ENCODE measurements around the gene SLC25A23. TPM values are rescaled to one million over a fixed set of nuclear protein-coding genes. Genes with fewer than 3 reads are reported as not detected.
A peak's percentile ranks its signal among the peaks of the same experiment; 100 is the strongest.

Gene SLC25A23
- total RNA-seq, 5 donors from 2014 or later (not counting 1 experiment from before 2014, with no cell fraction given) = 15.5 to 28.0 (median 25.5) TPM

GRCh38 chr19:6500837-6501739 lies 41.5 kb upstream of the SLC25A23 start:
- POLR2A ChIA-PET = interaction anchor here in 1 of 2 donors (0.6 to 1.2 kb wide), 2 partner anchors 10 to 38 kb away, joined by 3 to 6 read pairs; no protein-coding TSS in a partner anchor
- peak overlapping the region; percentile 38 to 54 for H3K4me3 ChIP-seq (ENCODE audit: control insufficient read depth in 1 of 2, extremely low read depth in 1 of 2, low read length in 1 of 2)
- H3K27me3 ChIP-seq (replicated peaks in 1 of 2; ENCODE audit: control insufficient read depth in 2 of 2, extremely low read depth in 1 of 2, insufficient read depth in 2 of 2, low read length in 1 of 2) = peaks cover 0 to 37% of the 10 kb centered on the region in 2 experiments
- CTCF ChIA-PET = interaction anchor here in 1 of 2 donors (0.6 to 0.7 kb wide), 2 partner anchors 52 to 102 kb away, joined by 4 to 6 read pairs; no protein-coding TSS in a partner anchor
- H3K9me3 Mint-ChIP-seq = no peaks in the 10 kb centered on the region
- peaks cover 0 to 2% of the 10 kb centered on the region in 2 donors for H3K36me3 ChIP-seq (ENCODE audit: control insufficient read depth in 2 of 2, extremely low read depth in 1 of 2, insufficient read depth in 1 of 2, low read length in 1 of 2)
- no peaks in the 10 kb centered on the region for H3K9me3 ChIP-seq
- H3K27ac ChIP-seq (ENCODE audit: low read length) = no peak overlapping the region
- no peaks in the 10 kb centered on the region for H3K36me3 Mint-ChIP-seq
- peak overlapping the region; percentile 81 to 87 (median 83) for H3K4me3 Mint-ChIP-seq
- DNase-seq (no peak), ATAC-seq (replicated peaks in 1 of 4) (no peak)
- H3K27me3 Mint-ChIP-seq = peaks cover 4 to 12% of the 10 kb centered on the region in 2 donors
- peaks cover 6 to 24% (median 20%) of the 10 kb centered on the region in 3 donors for H3K4me1 Mint-ChIP-seq
- WGBS (ENCODE audit: insufficient coverage) = 89% methylated on average over 14 of the region's 24 CpGs
- H3K27ac Mint-ChIP-seq = peak overlapping the region; percentile 46 to 68
- H3K4me1 ChIP-seq (ENCODE audit: control insufficient read depth in 1 of 2, extremely low read depth in 1 of 2, insufficient read depth in 2 of 2, low read length in 2 of 2) = peaks cover 2 to 24% of the 10 kb centered on the region in 2 experiments

DNA sequence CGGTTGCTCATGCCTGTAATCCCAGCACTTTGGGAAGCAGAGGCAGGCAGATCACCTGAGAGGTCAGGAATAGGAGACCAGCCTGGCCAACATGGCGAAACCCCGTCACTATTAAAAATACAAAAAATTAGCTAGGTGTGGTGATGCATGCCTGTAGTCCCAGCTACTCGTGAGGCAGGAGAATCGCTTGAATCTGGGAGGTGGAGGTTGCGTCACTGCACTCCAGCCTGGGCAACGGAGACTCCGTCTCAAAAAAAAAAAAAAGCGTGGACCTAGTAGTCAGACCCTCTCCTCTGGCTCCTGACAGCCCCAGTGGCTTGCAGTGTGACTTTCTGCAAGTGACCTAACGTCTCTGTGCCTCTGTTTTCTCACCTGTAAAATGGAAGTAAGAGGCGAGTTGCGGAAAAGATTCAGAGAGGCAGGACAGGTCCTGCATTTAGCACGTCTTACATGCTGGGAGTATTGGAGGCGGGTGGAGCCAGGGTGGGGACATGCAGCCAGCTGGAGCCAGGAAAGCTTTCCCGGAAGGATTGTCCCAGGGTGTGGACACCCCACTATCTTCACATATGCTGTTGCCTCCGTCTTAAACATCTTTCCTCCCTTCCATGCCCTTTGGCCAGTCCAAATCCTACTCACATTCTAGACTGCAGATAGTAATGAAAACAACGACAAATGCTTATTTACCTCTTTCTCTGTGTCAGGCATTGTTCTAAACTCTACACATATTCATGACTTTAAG lies 39.6 kb upstream of the SLC25A23 start:
- Mint-ChIP-seq H3K4me3 (no peak overlapping the region), H3K36me3 (no peaks in the 10 kb centered on the region), H3K27ac (no peak overlapping the region), H3K9me3 (no peaks in the 10 kb centered on the region), H3K4me1 (peaks cover 6 to 17% (median 14%) of the 10 kb centered on the region in 3 donors), H3K27me3 (peaks cover 4 to 12% of the 10 kb centered on the region in 2 donors)
- ChIA-PET POLR2A (no interaction called here), CTCF (interaction anchor here in 1 of 2 donors (0.9 kb wide), 1 partner anchor 13 kb away, joined by 4 read pairs; no protein-coding TSS in a partner anchor)
- H3K27ac ChIP-seq (ENCODE audit: low read length) = no peak overlapping the region
- no peak overlapping the region for H3K4me3 ChIP-seq (ENCODE audit: control insufficient read depth in 1 of 2, extremely low read depth in 1 of 2, low read length in 1 of 2)
- peaks cover 0 to 2% of the 10 kb centered on the region in 2 donors for H3K36me3 ChIP-seq (ENCODE audit: control insufficient read depth in 2 of 2, extremely low read depth in 1 of 2, insufficient read depth in 1 of 2, low read length in 1 of 2)
- DNase-seq (no peak), ATAC-seq (replicated peaks in 1 of 4) (no peak)
- H3K9me3 ChIP-seq = no peaks in the 10 kb centered on the region
- H3K27me3 ChIP-seq (replicated peaks in 1 of 2; ENCODE audit: control insufficient read depth in 2 of 2, extremely low read depth in 1 of 2, insufficient read depth in 2 of 2, low read length in 1 of 2) = peaks cover 0 to 32% of the 10 kb centered on the region in 2 experiments
- H3K4me1 ChIP-seq (ENCODE audit: control insufficient read depth in 1 of 2, extremely low read depth in 1 of 2, insufficient read depth in 2 of 2, low read length in 2 of 2) = peaks cover 2 to 17% of the 10 kb centered on the region in 2 experiments
- WGBS (ENCODE audit: insufficient coverage) = 92% methylated on average over 13 of the region's 17 CpGs

- Mint-ChIP-seq H3K9me3 (no peaks in the 10 kb centered on the region), H3K4me1 (peaks cover 6 to 14% (median 14%) of the 10 kb centered on the region in 3 donors), H3K27me3 (peaks cover 4 to 8% of the 10 kb centered on the region in 2 donors), H3K27ac (peak overlapping the region in 1 of 2 donors; percentile 58), H3K4me3 (no peak overlapping the region), H3K36me3 (no peaks in the 10 kb centered on the region)
- 69% methylated on average over 5 of the region's 7 CpGs for WGBS (ENCODE audit: insufficient coverage)
- no peak overlapping the region for H3K4me3 ChIP-seq (ENCODE audit: control insufficient read depth in 1 of 2, extremely low read depth in 1 of 2, low read length in 1 of 2)
- ChIA-PET POLR2A (no interaction called here), CTCF (interaction anchor here in 1 of 2 donors (0.7 kb wide), 1 partner anchor 20 kb away, joined by 4 read pairs; no protein-coding TSS in a partner anchor)
- H3K27me3 ChIP-seq (replicated peaks in 1 of 2; ENCODE audit: control insufficient read depth in 2 of 2, extremely low read depth in 1 of 2, insufficient read depth in 2 of 2, low read length in 1 of 2) = peaks cover 0 to 27% of the 10 kb centered on the region in 2 experiments
- ATAC-seq (replicated peaks in 1 of 4) (no peak), DNase-seq (no peak)
- H3K4me1 ChIP-seq (ENCODE audit: control insufficient read depth in 1 of 2, extremely low read depth in 1 of 2, insufficient read depth in 2 of 2, low read length in 2 of 2) = peaks cover 2 to 17% of the 10 kb centered on the region in 2 experiments
- H3K27ac ChIP-seq (ENCODE audit: low read length) = no peak overlapping the region
- no peaks in the 10 kb centered on the region for H3K9me3 ChIP-seq
- H3K36me3 ChIP-seq (ENCODE audit: control insufficient read depth in 2 of 2, extremely low read depth in 1 of 2, insufficient read depth in 1 of 2, low read length in 1 of 2) = peaks cover 0 to 2% of the 10 kb centered on the region in 2 donors
Measured at GRCh38 chr19:6498294-6499036, 38.9 kb upstream of the SLC25A23 start.

GRCh38 chr19:6495947-6496346 lies 36.4 kb upstream of the SLC25A23 start:
- Histone ChIP-seq H3K27ac (ENCODE audit: low read length) (no peak overlapping the region), H3K4me1 (ENCODE audit: control insufficient read depth in 1 of 2, extremely low read depth in 1 of 2, insufficient read depth in 2 of 2, low read length in 2 of 2) (no peaks in the 10 kb centered on the region), H3K4me3 (ENCODE audit: control insufficient read depth in 1 of 2, extremely low read depth in 1 of 2, low read length in 1 of 2) (no peak overlapping the region), H3K36me3 (ENCODE audit: control insufficient read depth in 2 of 2, extremely low read depth in 1 of 2, insufficient read depth in 1 of 2, low read length in 1 of 2) (peaks cover 0 to 2% of the 10 kb centered on the region in 2 donors), H3K9me3 (no peaks in the 10 kb centered on the region), H3K27me3 (replicated peaks in 1 of 2; ENCODE audit: control insufficient read depth in 2 of 2, extremely low read depth in 1 of 2, insufficient read depth in 2 of 2, low read length in 1 of 2) (peaks cover 0 to 5% of the 10 kb centered on the region in 2 experiments)
- no peak overlapping the region for H3K27ac Mint-ChIP-seq
- H3K36me3 Mint-ChIP-seq = no peaks in the 10 kb centered on the region
- peaks cover 0 to 2% of the 10 kb centered on the region in 2 donors for H3K27me3 Mint-ChIP-seq
- no peak for DNase-seq
- no peak overlapping the region for H3K4me3 Mint-ChIP-seq
- peaks cover 0 to 9% (median 5%) of the 10 kb centered on the region in 3 donors for H3K9me3 Mint-ChIP-seq
- CTCF ChIA-PET = no interaction called here
- POLR2A ChIA-PET = no interaction called here
- 96% methylated on average over 10 of the region's 19 CpGs for WGBS (ENCODE audit: insufficient coverage)
- peaks cover 0 to 5% (median 3%) of the 10 kb centered on the region in 3 donors for H3K4me1 Mint-ChIP-seq
- no peak for ATAC-seq (replicated peaks in 1 of 4)

- H3K27me3 Mint-ChIP-seq = peaks cover 0 to 1% of the 10 kb centered on the region in 2 donors
- H3K4me1 Mint-ChIP-seq = peaks cover 6 to 13% (median 8%) of the 10 kb centered on the region in 3 donors
- no peak overlapping the region for H3K27ac Mint-ChIP-seq
- Histone ChIP-seq H3K27me3 (replicated peaks in 1 of 2; ENCODE audit: control insufficient read depth in 2 of 2, extremely low read depth in 1 of 2, insufficient read depth in 2 of 2, low read length in 1 of 2) (no peaks in the 10 kb centered on the region), H3K4me1 (ENCODE audit: control insufficient read depth in 1 of 2, extremely low read depth in 1 of 2, insufficient read depth in 2 of 2, low read length in 2 of 2) (peaks cover 0 to 8% of the 10 kb centered on the region in 2 experiments), H3K27ac (ENCODE audit: low read length) (no peak overlapping the region), H3K36me3 (ENCODE audit: control insufficient read depth in 2 of 2, extremely low read depth in 1 of 2, insufficient read depth in 1 of 2, low read length in 1 of 2) (no peaks in the 10 kb centered on the region), H3K4me3 (ENCODE audit: control insufficient read depth in 1 of 2, extremely low read depth in 1 of 2, low read length in 1 of 2) (no peak overlapping the region), H3K9me3 (no peaks in the 10 kb centered on the region)
- POLR2A ChIA-PET = no interaction called here
- DNase-seq (no peak), ATAC-seq (replicated peaks in 1 of 4) (no peak)
- peaks cover 0 to 9% (median 5%) of the 10 kb centered on the region in 3 donors for H3K9me3 Mint-ChIP-seq
- no peak overlapping the region for H3K4me3 Mint-ChIP-seq
- CTCF ChIA-PET = interaction anchor here in 1 of 2 donors (0.7 kb wide), 1 partner anchor 160 kb away, joined by 3 read pairs; no protein-coding TSS in a partner anchor
- 90% methylated on average over 6 of the region's 8 CpGs for WGBS (ENCODE audit: insufficient coverage)
- no peaks in the 10 kb centered on the region for H3K36me3 Mint-ChIP-seq
Measured at GRCh38 chr19:6494438-6495036, 34.9 kb upstream of the SLC25A23 start.

All from T-cell (primary cell).